Uterus (tissue), 4 donors: ENCODE measurements around the gene ATF7IP2. TPM values are rescaled to one million over a fixed set of nuclear protein-coding genes. Genes with fewer than 3 reads are reported as not detected.
"Not testable (repeated sequence)": the region's sequence is repeated elsewhere in the genome, so short reads cannot be mapped to it uniquely, and the experiment has no call there.

ENCODE experiments used
- DNase-seq, 2 donors: peaks; one replicate each; pipeline ENCODE4 v3.0.0-alpha.2; 2019 to 2020
- H3K27ac ChIP-seq, 2 donors: fragments of 200-600 bp; sonication (generic); 1 replicate in 1 of 2; 2 replicates in 1 of 2; pipeline ENCODE4 v1.5.1; 2016 to 2018
- H3K27me3 ChIP-seq, 2 donors: fragments of 200-600 bp; sonication (generic); one replicate each; pipeline ENCODE4 v1.5.1; 2018 to 2019; ENCODE audit warnings: control low read depth in 1 of 2
- H3K36me3 ChIP-seq, 2 donors: fragments of 200-600 bp; sonication (generic); one replicate each; pipeline ENCODE4 v1.5.1; 2019; ENCODE audit warnings: control low read depth in 1 of 2
- H3K4me1 ChIP-seq, 2 donors: fragments of 200-600 bp; sonication (generic); one replicate each; pipeline ENCODE4 v1.5.1; 2018 to 2019; ENCODE audit warnings: control low read depth in 1 of 2
- H3K4me3 ChIP-seq, 2 donors: fragments of 200-600 bp; sonication (generic); 1 replicate in 1 of 2; 2 replicates in 1 of 2; pipeline ENCODE4 v1.5.1; 2018 to 2019; ENCODE audit warnings: mild to moderate bottlenecking in 1 of 2
- H3K9me3 ChIP-seq, 2 donors: fragments of 200-600 bp; sonication (generic); one replicate each; pipeline ENCODE4 v1.5.1; 2019; ENCODE audit warnings: control low read depth in 1 of 2
- CTCF ChIP-seq, 4 experiments: fragments of 200-600 bp in 2 of 4; fragments of 450-650 bp in 2 of 4; sonication (generic) in 2 of 4; IDR thresholded peaks; one replicate each; pipeline ENCODE4 v1.5.1; 2016 to 2019; ENCODE audit warnings: antibody characterized with exemption in 4 of 4, mild to moderate bottlenecking in 2 of 4, moderate library complexity in 1 of 4
- POLR2A ChIP-seq, 2 donors: fragments of 450-650 bp; IDR thresholded peaks; one replicate each; pipeline ENCODE4 v1.6.1; 2016; ENCODE audit warnings: antibody characterized with exemption in 2 of 2, mild to moderate bottlenecking in 1 of 2, moderate library complexity in 1 of 2
- intact Hi-C: fragments of 100-400 bp; cut with DNase I; formaldehyde crosslinking; loops from one replicate; pipeline ENCODE4 v1.15.1; 2023; ENCODE audit warnings: low total_unique reads
- total RNA-seq, 4 donors: library from RNA; depleted of rRNA in 3 of 4; stranded (reverse); fragments of >200 nt in 3 of 4; gene quantifications; one replicate each; pipeline versions ENCODE4 v1.1.0 to v1.2.4, GENCODE V29; 2014 to 2023
- donor health status: DM: yes; HTN: yes; CAD: no.

Gene ATF7IP2
- total RNA-seq, 4 donors from 2014 or later, result 6.4 to 21.7 (median 6.9) TPM; not detected in 1

DNA sequence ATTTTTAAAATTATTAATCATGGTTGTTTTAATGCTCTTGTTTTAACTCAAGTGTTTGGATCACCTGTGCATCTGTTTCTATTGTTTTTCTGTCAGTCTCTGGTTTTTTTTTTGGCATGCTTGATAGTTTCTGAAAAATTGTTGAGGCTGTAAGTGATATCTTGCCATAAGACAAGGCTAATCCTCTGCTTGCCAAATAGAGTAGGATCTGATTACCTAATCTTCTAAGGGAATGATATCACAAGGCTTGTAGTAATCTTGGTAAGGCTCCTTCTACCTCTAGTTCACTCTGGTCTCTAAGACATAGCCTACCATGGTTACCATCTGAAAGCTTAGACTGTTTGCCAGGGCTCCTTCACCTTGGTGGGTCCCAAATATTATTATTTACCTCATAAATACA is 81.0 kb downstream of the ATF7IP2 start:
- intact Hi-C loops, result no loop called here
- Histone ChIP-seq H3K36me3 (no peaks in the 10 kb centered on the region), H3K27me3 (no peaks in the 10 kb centered on the region), H3K4me3 (no peak overlapping the region), H3K4me1 (no peaks in the 10 kb centered on the region), H3K27ac (no peak overlapping the region), H3K9me3 (no peaks in the 10 kb centered on the region)
- TF ChIP-seq CTCF (IDR thresholded peaks at IDR 0.05) (no peak), POLR2A (IDR thresholded peaks at IDR 0.05) (no peak)
- no peak for DNase-seq

DNA sequence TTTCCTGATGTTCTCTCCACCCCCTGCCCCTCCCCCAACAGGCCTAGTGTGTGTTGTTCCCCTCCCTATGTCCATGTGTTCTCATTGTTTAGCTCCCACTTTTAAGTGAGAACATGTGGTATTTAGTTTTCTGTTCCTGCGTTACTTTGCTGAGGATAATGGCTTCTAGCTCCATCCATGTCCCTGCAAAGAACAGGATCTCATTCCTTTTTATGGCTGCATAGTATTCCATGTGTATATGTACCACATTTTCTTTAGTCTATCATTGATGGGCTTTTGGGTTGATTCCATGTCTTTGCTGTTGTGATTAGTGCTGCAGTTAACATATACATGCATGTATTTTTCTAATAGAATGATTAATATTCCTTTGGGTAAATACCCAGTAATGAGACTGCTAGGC is 90.8 kb downstream of the ATF7IP2 start:
- H3K27ac ChIP-seq, DNase-seq, H3K36me3 ChIP-seq, H3K4me1 ChIP-seq, H3K27me3 ChIP-seq, intact Hi-C loops, H3K4me3 ChIP-seq, H3K9me3 ChIP-seq: not testable (repeated sequence)

DNA sequence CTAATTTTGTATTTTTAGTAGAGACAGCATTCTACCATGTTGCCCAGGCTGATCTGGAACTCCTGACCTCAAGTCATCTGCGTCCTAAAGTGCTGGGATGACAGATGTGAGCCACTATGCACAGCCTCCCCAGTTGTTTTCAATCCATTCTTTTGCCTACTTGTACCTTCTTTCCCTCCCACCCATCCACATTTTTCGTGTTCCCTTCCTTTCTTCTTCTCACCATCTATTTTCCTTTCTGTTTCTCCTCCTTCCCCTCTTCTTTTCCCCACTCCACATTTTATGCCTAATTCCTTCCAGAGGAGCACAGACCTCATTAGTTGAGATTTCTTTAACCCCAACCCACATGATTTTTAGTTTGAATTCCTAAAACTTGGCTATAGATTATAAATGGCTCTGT is 94.3 kb downstream of the ATF7IP2 start:
- Histone ChIP-seq H3K4me3 (no peak overlapping the region), H3K27ac (no peak overlapping the region), H3K27me3 (no peaks in the 10 kb centered on the region), H3K9me3 (no peaks in the 10 kb centered on the region), H3K4me1 (no peaks in the 10 kb centered on the region), H3K36me3 (no peaks in the 10 kb centered on the region)
- TF ChIP-seq POLR2A (IDR thresholded peaks at IDR 0.05), result no peak
- no peak for TF ChIP-seq CTCF (IDR thresholded peaks at IDR 0.05)
- no peak for DNase-seq
- intact Hi-C loops, result no loop called here

GRCh38 chr16:10485159-10485558 is 99.3 kb downstream of the ATF7IP2 start:
- TF ChIP-seq CTCF (IDR thresholded peaks at IDR 0.05), result no peak
- TF ChIP-seq POLR2A (IDR thresholded peaks at IDR 0.05), result no peak
- intact Hi-C loops, result no loop called here
- DNase-seq, result no peak
- H3K36me3 ChIP-seq, result no peaks in the 10 kb centered on the region
- no peak overlapping the region for H3K4me3 ChIP-seq
- no peak overlapping the region for H3K27ac ChIP-seq
- H3K4me1 ChIP-seq, result no peaks in the 10 kb centered on the region
- H3K27me3 ChIP-seq, result no peaks in the 10 kb centered on the region
- no peaks in the 10 kb centered on the region for H3K9me3 ChIP-seq

GRCh38 chr16:10485698-10486382 is 100.0 kb downstream of the ATF7IP2 start:
- Histone ChIP-seq H3K4me1 (no peaks in the 10 kb centered on the region), H3K27me3 (no peaks in the 10 kb centered on the region), H3K27ac (no peak overlapping the region), H3K9me3 (no peaks in the 10 kb centered on the region), H3K36me3 (no peaks in the 10 kb centered on the region), H3K4me3 (no peak overlapping the region)
- no peak for TF ChIP-seq CTCF (IDR thresholded peaks at IDR 0.05)
- TF ChIP-seq POLR2A (IDR thresholded peaks at IDR 0.05), result no peak
- intact Hi-C loops, result no loop called here
- no peak for DNase-seq

DNA sequence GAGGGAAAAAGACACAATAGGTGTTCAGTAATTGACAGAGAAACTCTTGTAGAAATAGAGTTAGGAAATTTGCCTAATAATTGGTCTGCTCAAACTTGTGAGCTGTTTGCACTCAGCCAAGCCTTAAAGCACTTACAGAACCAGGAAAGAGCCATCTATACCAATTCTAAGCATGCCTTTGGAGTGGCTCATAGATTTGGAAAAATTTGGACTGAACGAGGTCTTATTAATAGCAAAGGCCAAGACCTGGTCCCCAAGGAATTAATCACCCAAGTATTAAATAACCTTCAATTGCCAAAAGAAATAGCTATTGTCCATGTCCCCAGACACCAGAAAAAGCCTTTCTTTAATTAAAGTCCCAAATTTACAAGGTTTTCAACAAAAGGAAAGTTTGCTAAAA is 104.3 kb downstream of the ATF7IP2 start:
- no peak overlapping the region for H3K27ac ChIP-seq
- H3K27me3 ChIP-seq, result no peaks in the 10 kb centered on the region
- intact Hi-C loops, result no loop called here
- TF ChIP-seq POLR2A (IDR thresholded peaks at IDR 0.05) (no peak), CTCF (IDR thresholded peaks at IDR 0.05) (no peak)
- no peaks in the 10 kb centered on the region for H3K36me3 ChIP-seq
- DNase-seq, result no peak
- no peaks in the 10 kb centered on the region for H3K9me3 ChIP-seq
- no peak overlapping the region for H3K4me3 ChIP-seq
- H3K4me1 ChIP-seq, result no peaks in the 10 kb centered on the region
